K562 (cell line): ENCODE data around the gene ZNF275. TPM values are rescaled to one million over a fixed set of nuclear protein-coding genes. Genes with fewer than 3 reads are reported as not detected.
A peak's percentile ranks its signal among the peaks of the same experiment; 100 is the strongest.

Experiments used
- ATAC-seq: fragments of 200-7000 bp; cut with Tn5 transposase; 3 replicates; pipeline ENCODE4 v1.9.1; 2020; ENCODE audit warnings: moderate library complexity
- BruUV-seq: library from RNA; stranded (reverse); fragments of 400-500 nt; replicated peaks from 2 replicates; lab custom pipeline; 2021; lab: Mats Ljungman, UMichigan
- CTCF ChIA-PET: fragments of 300-600 bp; formaldehyde crosslinking; extraction: SDS; loops from one replicate; lab custom pipeline; 2021; ENCODE audit warnings: low intra/inter-chr PET ratio; lab: Yijun Ruan, JAX
- POLR2A ChIA-PET: fragments of 300-600, 350-650 bp; sonication (Branson Sonifier 250); formaldehyde crosslinking; extraction: SDS; loops from one replicate; lab custom pipeline; 2021; ENCODE audit warnings: antibody characterized with exemption, inconsistent platforms; lab: Yijun Ruan, JAX
- DNase-seq, 4 experiments: peaks; one replicate each; pipeline versions ENCODE4 v3.0.0 to v3.0.0-alpha.2; 2011 to 2018; ENCODE audit warnings: low spot score in 3 of 4, mixed read lengths in 3 of 4; ENCODE audit errors: extremely low read depth in 1 of 4
- FAIRE-seq: peaks from 2 replicates; lab custom pipeline; 2011; peaks lifted over from hg19 to GRCh38; lab: Jason Lieb, UNC
- H2AFZ ChIP-seq: 2 replicates; pipeline ENCODE4 v1.6.0; 2011; ENCODE audit warnings: low read depth, low read length, control low read depth, inconsistent platforms
- H3K27ac ChIP-seq: fragments of 200-600 bp; 3 replicates; pipeline ENCODE4 v1.8.0; 2011; ENCODE audit warnings: low read depth, mild to moderate bottlenecking, control low read depth, inconsistent platforms, low read length, moderate library complexity, mixed read lengths; ENCODE audit errors: extremely low read depth
- H3K27me3 ChIP-seq, 2 experiments: fragments of 300-600 bp in 1 of 2; 2 replicates in 1 of 2; 3 replicates in 1 of 2; pipeline versions ENCODE4 v1.6.0 to v1.8.0; 2011; ENCODE audit warnings: inconsistent platforms in 2 of 2, low read length in 2 of 2, mild to moderate bottlenecking in 1 of 2, mixed read lengths in 1 of 2, moderate library complexity in 1 of 2; ENCODE audit not compliant: control insufficient read depth in 2 of 2, insufficient read depth in 2 of 2
- H3K36me3 ChIP-seq: fragments of 300-600 bp; 3 replicates; pipeline ENCODE4 v1.8.0; 2011; ENCODE audit warnings: mild to moderate bottlenecking, low read length, inconsistent platforms; ENCODE audit not compliant: control insufficient read depth, insufficient read depth
- H3K4me1 ChIP-seq, 2 experiments: fragments of 200-600 bp in 1 of 2; replicated peaks in 1 of 2; 2 replicates in 1 of 2; 3 replicates in 1 of 2; pipeline versions ENCODE4 v1.5.1 to v1.8.0; 2011; ENCODE audit warnings: inconsistent platforms in 2 of 2, low read length in 2 of 2, mild to moderate bottlenecking in 1 of 2, mixed read lengths in 1 of 2, moderate library complexity in 1 of 2; ENCODE audit not compliant: control insufficient read depth in 2 of 2, insufficient read depth in 2 of 2
- H3K4me2 ChIP-seq: 2 replicates; pipeline ENCODE4 v1.6.1; 2011; ENCODE audit warnings: low read length, control low read depth, inconsistent platforms, mixed read lengths; ENCODE audit not compliant: insufficient read depth
- H3K4me3 ChIP-seq: fragments of 200-600 bp; sonication (generic), shearing (Covaris generic); 2 replicates; pipeline ENCODE4 v1.5.1; 2016; ENCODE audit warnings: control low read depth, inconsistent platforms
- H3K79me2 ChIP-seq: fragments of 200-600 bp; 3 replicates; pipeline ENCODE4 v1.8.0; 2011; ENCODE audit warnings: low read length, inconsistent platforms; ENCODE audit not compliant: control insufficient read depth, insufficient read depth
- H3K9ac ChIP-seq, 2 experiments: 2 replicates each; pipeline versions ENCODE4 v1.6.0 to v1.6.1; 2011; ENCODE audit warnings: low read depth in 2 of 2, low read length in 2 of 2, control low read depth in 1 of 2, inconsistent platforms in 1 of 2, mild to moderate bottlenecking in 1 of 2, mixed read lengths in 1 of 2; ENCODE audit not compliant: insufficient read depth in 1 of 2
- H3K9me1 ChIP-seq: one replicate; pipeline ENCODE4 v1.6.0; 2011; ENCODE audit warnings: inconsistent platforms, mild to moderate bottlenecking, low read length, moderate library complexity; ENCODE audit not compliant: control insufficient read depth, insufficient read depth
- H3K9me3 ChIP-seq: replicated peaks from 2 replicates; pipeline ENCODE4 v1.5.1; 2011; ENCODE audit warnings: low read depth, low read length, inconsistent platforms; ENCODE audit not compliant: control insufficient read depth, insufficient read depth
- H4K20me1 ChIP-seq: replicated peaks from 2 replicates; pipeline ENCODE4 v1.6.1; 2011; ENCODE audit warnings: low read length, inconsistent platforms, mixed read lengths; ENCODE audit not compliant: control insufficient read depth, insufficient read depth
- CEBPB ChIP-seq: fragments of 450-650 bp; IDR thresholded peaks from 2 replicates; pipeline ENCODE4 v1.6.1; 2016; ENCODE audit warnings: missing genetic modification characterization, missing compliant biosample characterization
- DNMT1 ChIP-seq: fragments of 450-650 bp; IDR thresholded peaks from 2 replicates; pipeline ENCODE4 v1.6.1; 2016; ENCODE audit warnings: antibody characterized with exemption, mild to moderate bottlenecking
- HINFP ChIP-seq: fragments of 450-650 bp; conservative IDR thresholded peaks from 2 replicates; pipeline ENCODE4 v1.6.1; 2016; ENCODE audit warnings: missing genetic modification characterization, low read depth, mild to moderate bottlenecking, control low read depth, missing compliant biosample characterization
- MEIS2 ChIP-seq: fragments of 450-650 bp; IDR thresholded peaks from 2 replicates; pipeline ENCODE4 v1.6.1; 2014; ENCODE audit warnings: mild to moderate bottlenecking; ENCODE audit not compliant: partially characterized antibody
- POLR2G ChIP-seq: fragments of 200-400 bp; formaldehyde crosslinking; IDR thresholded peaks from 2 replicates; pipeline ENCODE4 v1.6.1; 2017; ENCODE audit warnings: low read depth, mild to moderate bottlenecking, antibody characterized with exemption, low read length, moderate library complexity
- POLR2H ChIP-seq: IDR thresholded peaks from 2 replicates; pipeline ENCODE4 v1.6.1; 2016; ENCODE audit warnings: missing genetic modification characterization, low read depth, mild to moderate bottlenecking, control low read depth, missing compliant biosample characterization, moderate library complexity
- RBFOX2 ChIP-seq: fragments of 200-400 bp; formaldehyde crosslinking; IDR thresholded peaks from 2 replicates; pipeline ENCODE4 v1.6.1; 2017; ENCODE audit warnings: low read depth, mild to moderate bottlenecking, low read length, moderate library complexity
- WGBS: fragments of 100-300 bp; shearing (Covaris generic); methylation state at CpG from one replicate; pipeline ENCODE4 v1.1.6; 2016; ENCODE audit warnings: low coverage, mixed read lengths; ENCODE audit not compliant: insufficient coverage; ENCODE audit errors: missing lambda C conversion rate; 5-methylcytosine and 5-hydroxymethylcytosine counted together
- in situ Hi-C: fragments of 300-500 bp; cut with MboI; formaldehyde crosslinking; loops from 4 replicates; pipeline ENCODE4 v1.15.0; 2018; ENCODE audit warnings: inconsistent platforms, mixed read lengths
- intact Hi-C: fragments of 100-400 bp; cut with micrococcal nuclease; formaldehyde crosslinking; loops from 2 replicates; pipeline ENCODE4 v1.14.2; 2022
- polyA plus RNA-seq, 8 experiments: library from polyadenylated mRNA; depleted of rRNA in 4 of 8; stranded (reverse) in 5 of 8; unstranded in 3 of 8; fragments of >200 nt; fragmentation: Nextera tagmentation in 2 of 8; fragmentation: Illumina TruSeq in 1 of 8; extraction: Ambion mirVana in 2 of 8; extraction: Trizol in 1 of 8; gene quantifications; 2 replicates each; pipeline versions ENCODE4 v1.2.1 to v1.2.3, GENCODE V29; 2011 to 2014; ENCODE audit warnings: inconsistent platforms in 1 of 8, missing spikeins in 1 of 8
- total RNA-seq, 7 experiments: library from RNA; depleted of rRNA in 6 of 7; stranded (reverse); fragments of >200 nt in 6 of 7; fragmentation: Illumina TruSeq in 2 of 7; extraction: Trizol in 2 of 7; gene quantifications; 2 replicates each; pipeline versions ENCODE4 v1.2.1 to v1.2.3, GENCODE V29; 2011 to 2021; ENCODE audit warnings: low replicate concordance in 1 of 7
- TF ChIP-seq, protein P1 (sequence below): sonication (generic); formaldehyde crosslinking; IDR thresholded peaks from 2 replicates; pipeline ENCODE4 v1.5.0; 2020; ENCODE audit warnings: missing genetic modification reagents
- TF ChIP-seq, protein P2 (sequence below): fragments of 450-650 bp; IDR thresholded peaks from 2 replicates; pipeline ENCODE4 v1.6.1; 2017; ENCODE audit warnings: antibody characterized with exemption

The ZNF275 gene
- total and polyA plus RNA-seq, 9 of the 15 experiments (the other 6 are each of a cell fraction or from before 2014, with no cell fraction given) = 2.1 to 19.1 (median 12.0) TPM

- TF ChIP-seq RBFOX2 (peak; percentile 27; the same call in 1 of the 2 replicates), POLR2G (0 out of 2 replicates have a peak, but pooled peaks have one; percentile 37)
- TF ChIP-seq, protein P1, sequence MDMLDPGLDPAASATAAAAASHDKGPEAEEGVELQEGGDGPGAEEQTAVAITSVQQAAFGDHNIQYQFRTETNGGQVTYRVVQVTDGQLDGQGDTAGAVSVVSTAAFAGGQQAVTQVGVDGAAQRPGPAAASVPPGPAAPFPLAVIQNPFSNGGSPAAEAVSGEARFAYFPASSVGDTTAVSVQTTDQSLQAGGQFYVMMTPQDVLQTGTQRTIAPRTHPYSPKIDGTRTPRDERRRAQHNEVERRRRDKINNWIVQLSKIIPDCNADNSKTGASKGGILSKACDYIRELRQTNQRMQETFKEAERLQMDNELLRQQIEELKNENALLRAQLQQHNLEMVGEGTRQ (CRISPR knock-in tag) = no peak
- Histone ChIP-seq H3K9me3 (no peaks in the 10 kb centered on the region), H3K4me2 (no peak overlapping the region), H3K4me1 (no peaks in the 10 kb centered on the region), H3K9ac (no peak overlapping the region), H3K9me1 (no peaks in the 10 kb centered on the region), H3K27me3 (no peaks in the 10 kb centered on the region), H2AFZ (no peak overlapping the region), H3K36me3 (peaks cover 79% of the 10 kb centered on the region; the same call in 2 of the 3 replicates), H3K79me2 (peaks cover 14% of the 10 kb centered on the region), H4K20me1 (no peaks in the 10 kb centered on the region), H3K4me3 (no peak overlapping the region), H3K27ac (no peak overlapping the region)
- in situ Hi-C loops = no loop called here
- 94% methylated on average over 5 of the region's 38 CpGs for WGBS
- CTCF ChIA-PET = no interaction called here
- no TSS peak for BruUV-seq
- POLR2A ChIA-PET = interaction anchor here (0.7 kb wide), 1 partner anchor 20 kb away, joined by 3 read pairs; no protein-coding TSS in a partner anchor
- intact Hi-C loops = no loop called here
- FAIRE-seq (no peak), DNase-seq (no peak), ATAC-seq (no peak)
Measured at GRCh38 chrX:153347530-153347929, 13.6 kb downstream of the ZNF275 start.

- POLR2A ChIA-PET = interaction anchor here (0.6 kb wide), 1 partner anchor 359 kb away, joined by 3 read pairs; no protein-coding TSS in a partner anchor
- in situ Hi-C loops = no loop called here
- TF ChIP-seq HINFP (tag) (no peak), CEBPB (no peak), POLR2H (tag) (no peak), DNMT1 (no peak), MEIS2 (no peak)
- TF ChIP-seq, protein P2, sequence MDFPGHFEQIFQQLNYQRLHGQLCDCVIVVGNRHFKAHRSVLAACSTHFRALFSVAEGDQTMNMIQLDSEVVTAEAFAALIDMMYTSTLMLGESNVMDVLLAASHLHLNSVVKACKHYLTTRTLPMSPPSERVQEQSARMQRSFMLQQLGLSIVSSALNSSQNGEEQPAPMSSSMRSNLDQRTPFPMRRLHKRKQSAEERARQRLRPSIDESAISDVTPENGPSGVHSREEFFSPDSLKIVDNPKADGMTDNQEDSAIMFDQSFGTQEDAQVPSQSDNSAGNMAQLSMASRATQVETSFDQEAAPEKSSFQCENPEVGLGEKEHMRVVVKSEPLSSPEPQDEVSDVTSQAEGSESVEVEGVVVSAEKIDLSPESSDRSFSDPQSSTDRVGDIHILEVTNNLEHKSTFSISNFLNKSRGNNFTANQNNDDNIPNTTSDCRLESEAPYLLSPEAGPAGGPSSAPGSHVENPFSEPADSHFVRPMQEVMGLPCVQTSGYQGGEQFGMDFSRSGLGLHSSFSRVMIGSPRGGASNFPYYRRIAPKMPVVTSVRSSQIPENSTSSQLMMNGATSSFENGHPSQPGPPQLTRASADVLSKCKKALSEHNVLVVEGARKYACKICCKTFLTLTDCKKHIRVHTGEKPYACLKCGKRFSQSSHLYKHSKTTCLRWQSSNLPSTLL = no peak
Measured at GRCh38 chrX:153348421-153348820, 14.5 kb downstream of the ZNF275 start.

More at GRCh38 chrX:153348421-153348820, 14.5 kb downstream of the ZNF275 start:
- no peak overlapping the region for H2AFZ ChIP-seq
- DNase-seq (no peak), FAIRE-seq (no peak), ATAC-seq (no peak)
- no peaks in the 10 kb centered on the region; a peak in 1 of 5 replicates for H3K4me1 ChIP-seq
- no peaks in the 10 kb centered on the region for H3K27me3 ChIP-seq
- H3K4me3 ChIP-seq = no peak overlapping the region
- no peak overlapping the region for H3K9ac ChIP-seq
- no peak overlapping the region for H3K4me2 ChIP-seq
- no peaks in the 10 kb centered on the region for H3K9me1 ChIP-seq
- no peaks in the 10 kb centered on the region for H3K9me3 ChIP-seq
- no TSS peak for BruUV-seq
- intact Hi-C loops = no loop called here
- H4K20me1 ChIP-seq = no peaks in the 10 kb centered on the region
- CTCF ChIA-PET = no interaction called here
- H3K27ac ChIP-seq = no peak overlapping the region
- 88% methylated on average over 7 of the region's 8 CpGs for WGBS
- peaks cover 70% of the 10 kb centered on the region; the same call in 2 of the 3 replicates for H3K36me3 ChIP-seq
- H3K79me2 ChIP-seq = peaks cover 5% of the 10 kb centered on the region
